GM21825 (cell line): ENCODE results near the gene POLD4.

ENCODE experiments used
- ATAC-seq: cut with Tn5 transposase; IDR thresholded peaks from one replicate; pipeline ENCODE4 v1.9.1; 2021; ENCODE audit warnings: mild to moderate bottlenecking, moderate library complexity; ENCODE audit not compliant: unreplicated experiment

The POLD4 gene

DNA sequence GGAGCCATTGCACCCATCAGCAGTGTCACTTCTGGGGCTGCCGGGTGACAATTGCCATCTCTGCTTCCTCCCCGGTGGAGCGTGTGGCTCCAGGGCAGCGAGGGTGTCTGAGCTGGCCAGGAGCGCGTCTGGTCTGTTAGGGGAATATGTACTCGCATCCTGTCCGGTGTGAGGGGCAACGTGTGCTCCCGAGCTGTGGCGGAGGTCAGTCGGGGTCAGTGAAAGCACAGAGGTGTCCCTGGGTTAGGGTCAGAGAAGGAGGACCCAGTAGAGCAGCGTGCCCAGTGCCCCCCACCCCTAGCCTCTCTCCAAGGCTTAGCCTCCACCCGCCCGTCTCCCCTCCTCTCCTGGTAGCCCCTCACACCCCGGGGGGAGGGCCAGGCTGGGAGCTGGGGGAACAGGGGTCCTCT is 18.6 kb upstream of the POLD4 start:
- no peak for ATAC-seq

DNA sequence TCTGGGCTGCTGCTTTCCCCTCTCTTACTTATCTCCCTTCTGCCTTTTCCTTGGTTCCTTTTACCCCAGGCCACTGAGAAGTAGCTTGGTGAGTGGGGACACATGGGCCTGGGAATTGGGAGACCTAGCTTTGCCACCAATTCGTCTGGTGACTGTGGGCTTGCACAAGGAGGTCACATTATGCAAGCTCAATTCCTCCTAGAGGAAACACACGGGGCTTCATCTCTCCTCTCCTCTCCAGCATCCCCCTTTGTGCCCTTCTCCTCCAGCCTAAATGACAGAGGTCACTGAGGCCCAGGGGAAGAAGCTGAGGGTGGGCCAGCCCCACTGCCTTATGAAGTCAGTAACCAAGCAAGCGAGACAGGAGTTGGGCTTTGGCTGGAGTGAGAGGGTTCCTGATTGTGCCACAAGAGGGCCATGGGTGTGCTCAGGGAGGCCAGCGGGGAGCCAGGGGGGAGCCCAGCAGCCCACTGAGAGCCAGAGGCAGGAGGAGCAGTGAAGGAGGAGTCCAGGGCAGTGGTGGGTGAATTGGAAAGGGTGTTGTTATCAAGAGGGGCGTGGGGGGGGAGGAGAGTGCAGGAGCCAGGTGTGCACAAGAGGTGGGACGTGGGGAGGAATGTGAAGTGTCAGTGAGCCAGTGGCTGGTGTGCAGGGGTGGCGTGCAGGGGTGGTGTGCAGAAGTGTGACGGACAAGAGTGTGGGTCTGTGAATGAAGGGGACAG is 18.0 kb upstream of the POLD4 start:
- ATAC-seq: no peak

DNA sequence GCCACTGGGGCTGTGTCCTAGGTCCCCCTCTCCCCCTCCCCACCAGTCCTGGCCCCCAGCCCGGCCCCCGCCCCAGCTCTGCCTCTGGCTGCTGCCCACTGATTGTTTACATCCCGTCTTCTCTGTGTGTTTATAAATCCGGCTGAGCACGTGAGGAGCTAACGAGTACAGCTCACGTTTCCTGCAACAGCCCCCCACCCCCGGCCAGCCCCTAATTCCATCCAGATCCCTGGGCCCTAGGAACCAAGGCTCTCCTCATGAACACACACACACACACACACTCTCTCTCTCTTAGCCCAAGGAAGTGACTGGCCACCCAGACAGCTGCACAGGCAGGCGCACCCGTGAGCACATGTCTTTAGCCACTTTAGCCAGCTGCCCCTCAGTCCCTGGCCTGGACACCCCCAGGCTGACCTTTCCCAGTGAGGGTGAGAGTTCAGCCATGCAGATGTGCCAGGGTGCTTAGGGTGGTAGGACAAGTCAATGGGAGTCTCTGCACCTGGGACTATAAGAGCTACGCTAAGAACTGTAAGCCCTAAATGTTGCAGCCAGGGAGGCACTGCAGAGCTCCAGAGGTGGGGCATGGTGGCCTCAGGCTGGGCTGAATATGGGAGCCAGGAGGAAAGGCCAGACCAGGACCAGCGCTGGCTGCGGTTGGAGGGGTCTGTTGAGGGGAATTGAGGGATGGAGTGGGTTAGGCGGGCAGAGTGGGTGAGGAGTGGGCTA is 17.2 kb upstream of the POLD4 start:
- no peak for ATAC-seq

DNA sequence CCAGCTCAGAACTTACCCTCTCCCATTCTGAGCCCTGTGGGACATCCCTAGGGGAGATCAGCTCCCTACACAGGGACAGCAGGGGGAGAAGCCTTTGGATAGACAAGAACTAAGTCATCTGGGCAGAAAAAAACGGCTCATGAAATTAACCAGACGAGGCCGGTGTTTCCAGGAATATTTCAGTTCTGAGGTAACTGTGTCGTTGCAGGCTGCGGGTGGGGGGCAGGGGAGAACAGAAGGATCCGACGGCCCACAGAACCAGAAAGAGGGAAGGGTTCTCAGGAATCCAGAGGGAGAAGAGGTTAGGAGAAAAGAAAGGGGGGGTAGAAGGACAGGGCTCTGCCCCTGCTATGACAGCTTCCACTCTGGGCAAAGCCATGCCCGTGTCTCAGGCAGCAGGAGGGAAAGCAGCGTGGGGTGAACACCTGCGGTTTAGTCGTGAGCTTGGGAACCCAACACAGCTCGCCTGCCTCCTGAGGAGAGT is 16.5 kb upstream of the POLD4 start:
- ATAC-seq: no peak

GRCh38 chr11:67369275-67369674 is 15.9 kb upstream of the POLD4 start:
- ATAC-seq: no peak

DNA sequence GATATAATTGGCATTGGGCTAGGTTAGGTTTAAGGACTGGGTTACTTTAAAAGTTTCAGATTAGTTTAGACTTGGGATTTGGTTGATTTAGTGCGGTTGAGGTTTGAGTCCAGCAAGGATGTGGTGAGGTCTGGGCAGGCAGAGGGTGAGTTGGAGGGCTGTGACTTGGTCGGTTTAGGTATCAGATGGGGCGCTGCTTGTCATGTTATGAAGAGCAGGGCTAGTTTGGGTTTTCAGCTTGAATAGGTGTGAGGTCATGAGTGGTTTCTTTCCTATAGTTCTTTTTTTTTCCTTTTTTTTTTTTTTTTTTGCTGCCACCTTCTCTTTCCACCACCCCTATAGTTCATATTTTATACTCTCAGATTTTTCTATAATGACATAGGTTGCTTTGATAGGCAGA is 15.3 kb upstream of the POLD4 start:
- ATAC-seq: no peak

DNA sequence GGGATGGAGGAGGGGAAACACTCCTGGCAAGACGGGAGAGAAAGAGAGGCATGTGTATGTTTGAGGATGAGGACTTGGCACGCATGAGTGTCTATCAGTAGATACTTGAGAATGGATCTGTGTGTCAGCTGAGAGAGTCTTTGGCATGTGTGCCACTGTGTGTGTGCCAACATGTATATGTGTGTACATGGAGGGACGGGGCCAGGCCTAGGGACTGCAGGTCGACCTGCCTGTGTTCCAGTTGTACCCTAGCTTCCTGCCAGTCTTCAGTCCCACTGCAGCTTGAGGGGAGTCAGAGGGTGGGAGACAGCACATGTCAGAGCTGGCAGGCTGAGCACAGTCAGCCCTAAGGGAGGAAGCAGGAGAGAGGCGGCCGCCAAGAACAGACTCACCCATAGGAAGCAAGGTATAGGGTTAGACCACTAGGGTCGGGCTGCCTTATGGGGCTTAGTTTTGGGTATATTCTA is 14.4 kb upstream of the POLD4 start:
- ATAC-seq: no peak

DNA sequence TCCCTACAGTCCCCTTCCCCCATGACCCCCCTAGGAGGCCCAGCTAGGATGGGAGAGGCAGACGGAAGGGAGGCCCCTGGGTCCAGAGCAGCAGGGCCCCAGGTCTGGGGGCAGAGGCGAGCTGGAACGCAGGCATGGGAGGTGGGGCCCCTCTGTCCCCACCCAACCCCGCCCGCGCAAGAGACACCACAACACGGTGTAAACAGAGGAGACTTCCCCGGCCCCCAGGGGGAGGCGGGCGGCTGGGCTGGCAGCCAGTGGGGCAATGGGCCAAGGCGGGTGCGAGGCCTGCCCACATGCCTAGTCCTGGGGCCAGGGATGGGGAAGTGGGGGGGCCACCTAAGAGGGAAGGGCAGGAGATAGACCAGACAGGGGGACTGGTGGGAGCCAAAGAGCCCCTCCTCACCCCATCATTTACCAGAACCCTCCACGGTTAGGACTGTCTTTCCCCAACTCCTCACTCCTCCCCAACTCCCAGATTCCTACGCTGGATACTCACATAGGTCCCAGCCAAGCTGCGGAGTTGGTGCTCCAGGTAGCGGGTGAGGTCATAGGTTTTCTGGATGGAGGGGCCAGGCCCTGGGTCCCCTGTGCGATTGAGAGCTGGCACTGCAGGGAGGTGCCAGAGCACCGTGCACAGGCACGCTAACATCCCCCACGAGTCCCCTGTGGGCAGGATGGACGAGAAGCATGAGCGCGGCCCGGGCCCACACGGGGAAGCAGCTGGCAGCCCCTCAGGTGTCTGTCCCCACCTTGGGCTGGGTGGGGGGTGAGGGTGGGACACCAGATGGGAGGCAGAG is 13.8 kb upstream of the POLD4 start:
- ATAC-seq: no peak

DNA sequence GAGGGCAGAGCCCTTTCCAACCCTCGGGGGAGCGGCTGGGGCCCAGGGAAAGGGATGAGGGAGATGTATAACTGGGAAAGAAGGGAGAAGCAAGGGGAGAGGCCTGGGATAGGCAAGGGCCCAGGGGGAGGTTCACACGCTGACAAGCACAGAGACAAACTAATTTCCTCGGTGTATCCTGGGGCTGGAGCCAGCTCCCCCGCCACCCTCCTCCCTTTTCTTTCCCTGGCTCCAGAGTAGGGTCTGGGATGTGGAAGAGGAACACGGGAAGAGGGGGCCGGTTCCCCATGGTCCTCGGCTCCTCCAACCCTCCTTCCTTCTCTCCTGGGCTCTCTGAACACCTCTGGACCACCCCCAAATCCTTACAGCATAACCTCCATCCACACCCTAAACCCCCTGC is 13.2 kb upstream of the POLD4 start:
- ATAC-seq: no peak

GRCh38 chr11:67365736-67366444 is 12.5 kb upstream of the POLD4 start:
- ATAC-seq: no peak

DNA sequence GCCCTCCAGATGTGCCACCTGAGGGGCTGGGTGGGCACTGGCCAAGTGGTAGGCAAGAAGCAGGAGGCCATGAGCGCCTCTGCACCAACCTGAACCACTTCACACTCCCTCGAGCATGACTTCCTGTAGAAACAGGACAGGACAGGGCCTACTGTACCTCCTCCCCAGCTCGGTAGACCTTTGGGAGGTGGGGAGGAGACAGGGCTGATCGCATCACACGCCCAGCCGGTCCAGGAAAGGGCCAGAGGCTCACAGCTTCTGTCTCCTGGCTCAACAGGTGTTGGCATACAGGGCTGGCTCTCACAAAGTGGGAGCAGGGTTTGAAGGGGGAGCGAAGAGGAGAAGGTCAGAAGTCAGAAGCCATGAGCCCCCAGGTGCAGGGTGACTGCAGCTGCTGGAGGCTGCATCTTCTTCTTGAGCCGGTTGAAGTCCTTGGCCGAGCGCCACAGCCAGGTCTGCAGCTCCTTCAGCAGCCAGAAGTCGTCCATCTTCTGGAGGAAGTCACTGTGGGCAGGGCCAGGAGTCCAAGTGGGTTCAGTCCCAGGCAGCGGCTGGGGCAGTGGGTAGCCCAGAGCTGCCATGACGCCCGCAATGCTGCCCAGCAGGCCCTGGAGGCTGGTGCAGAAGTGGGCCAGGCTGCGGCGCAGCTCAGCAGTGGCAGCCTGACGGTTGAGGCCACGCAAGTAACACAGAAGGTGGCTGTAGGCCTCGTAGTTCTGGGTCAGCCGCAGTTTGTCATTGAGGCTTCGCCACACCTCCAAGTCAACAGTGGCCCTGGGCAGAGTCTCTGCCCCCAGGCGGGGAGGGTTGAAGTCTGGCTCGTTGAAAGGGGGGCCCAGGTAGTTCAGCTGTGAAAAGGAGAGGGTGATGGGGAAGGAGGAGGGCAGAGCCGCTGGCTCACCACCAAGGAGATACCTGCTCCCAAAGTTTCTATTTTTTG is 11.7 kb upstream of the POLD4 start:
- no peak for ATAC-seq

DNA sequence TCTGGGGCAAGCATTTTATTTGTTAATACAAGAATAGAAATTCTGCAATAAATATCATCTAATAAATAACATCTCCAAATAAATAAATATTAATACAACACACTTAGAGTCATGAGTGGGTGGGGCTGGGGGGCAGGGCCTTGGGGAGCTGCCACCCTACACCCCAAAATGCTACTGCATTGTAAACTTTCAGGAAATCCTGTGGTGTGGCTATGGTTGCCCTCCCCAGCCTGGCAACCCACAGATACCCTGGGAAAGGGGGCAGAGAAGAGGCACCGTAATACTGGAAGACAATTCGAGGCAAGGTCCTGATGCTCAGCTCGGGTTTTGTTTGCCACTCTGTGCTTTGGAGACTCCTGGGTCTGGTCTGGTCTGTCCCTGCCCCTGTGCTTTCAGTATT is 10.8 kb upstream of the POLD4 start:
- no peak for ATAC-seq

GRCh38 chr11:67357831-67358670 is 4.7 kb upstream of the POLD4 start:
- no peak for ATAC-seq

DNA sequence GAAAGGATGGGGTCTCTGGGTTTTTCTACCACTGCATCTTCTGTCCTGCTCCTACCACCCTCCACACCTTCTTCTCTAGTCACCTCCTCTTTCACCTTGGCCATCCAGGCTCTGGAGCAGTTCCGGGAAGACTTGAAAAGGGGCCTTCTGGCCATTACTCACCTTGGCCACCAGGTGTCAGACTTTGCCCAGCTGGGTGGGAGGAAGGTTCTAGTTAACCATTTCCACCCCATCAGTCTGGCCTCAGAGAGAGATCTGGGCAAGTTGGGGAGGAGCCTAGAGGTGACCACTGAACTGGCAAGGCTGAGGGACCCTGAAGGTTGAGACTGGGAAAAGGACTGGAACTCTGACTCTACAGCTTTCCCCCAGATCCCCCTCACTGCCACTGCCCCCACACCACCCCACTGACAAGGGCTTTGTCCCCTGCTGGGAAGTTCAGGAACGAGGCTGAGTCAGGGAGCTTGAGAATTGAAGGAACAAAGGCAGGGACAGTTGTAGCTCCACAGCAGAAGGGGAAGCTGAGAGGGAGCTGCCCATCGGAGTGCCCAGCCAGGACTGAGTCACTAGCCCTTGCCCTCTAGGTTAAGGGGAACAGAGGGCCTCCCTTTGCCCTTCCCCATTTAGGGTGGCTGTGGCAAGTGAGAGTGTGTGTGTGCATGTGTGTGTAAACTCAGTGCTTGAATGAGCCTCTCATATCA is 3.7 kb upstream of the POLD4 start:
- no peak for ATAC-seq

DNA sequence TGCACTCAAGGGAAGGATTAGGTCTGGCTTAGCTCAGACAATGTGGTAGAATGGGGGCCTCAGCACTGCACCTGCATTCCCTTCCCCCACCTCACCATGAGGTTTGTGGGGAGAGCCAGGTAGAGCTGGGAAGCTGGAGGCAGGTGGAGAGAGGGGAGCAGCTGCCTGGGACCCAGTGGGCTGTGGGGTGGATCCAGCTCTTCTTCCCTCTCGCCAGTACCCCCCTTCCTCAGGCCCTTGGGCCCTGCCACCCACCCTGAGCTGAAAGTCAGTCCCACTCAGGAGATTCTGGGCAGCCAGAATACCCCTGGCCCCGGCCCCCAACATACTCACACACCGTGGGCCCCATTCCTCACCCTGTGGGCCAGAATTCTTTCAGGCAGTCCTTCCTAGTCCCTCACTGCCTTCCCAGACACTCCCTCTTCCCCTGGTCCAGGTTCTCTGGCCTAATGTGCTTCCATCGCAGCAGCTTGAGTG is 3.1 kb upstream of the POLD4 start:
- no peak for ATAC-seq

GRCh38 chr11:67355794-67356386 is 2.5 kb upstream of the POLD4 start:
- no peak for ATAC-seq

DNA sequence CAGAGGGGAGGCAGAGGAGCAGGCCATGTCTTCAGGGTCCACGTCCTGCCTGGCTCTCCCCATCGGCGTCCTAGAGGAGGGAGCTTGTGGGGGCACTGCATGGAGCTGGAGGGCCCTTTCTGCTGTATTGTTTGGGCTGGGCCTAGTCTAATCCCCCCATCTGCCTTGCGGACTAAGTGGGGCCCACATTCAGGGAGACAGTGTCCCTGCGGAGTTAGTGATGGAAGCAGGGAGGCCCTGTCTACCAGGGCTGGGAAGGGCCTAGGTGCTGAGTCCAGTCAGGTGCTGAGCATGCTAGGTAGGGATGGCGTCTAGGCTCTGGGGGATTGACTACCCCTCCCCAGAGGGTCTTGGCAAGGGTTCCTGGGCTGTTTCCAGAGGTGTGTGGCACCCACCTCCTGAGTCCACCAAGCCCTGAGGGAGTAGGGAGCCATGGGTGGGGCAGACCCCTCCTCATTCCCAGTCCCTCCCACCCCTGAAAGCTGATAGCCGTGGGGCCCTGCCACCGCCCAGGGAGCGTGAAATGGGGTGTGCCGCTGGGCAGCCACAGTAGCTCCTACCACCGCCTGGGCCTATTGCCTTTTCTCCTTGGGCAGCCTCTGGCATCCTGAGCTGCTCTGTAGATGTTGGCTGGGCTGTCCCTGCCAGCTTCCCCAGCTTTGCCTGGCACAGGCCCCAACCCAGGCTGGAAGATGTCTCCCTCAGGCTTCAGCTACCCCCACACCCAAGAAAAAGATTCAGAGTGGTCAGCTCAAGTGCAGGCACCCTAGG is 1.9 kb upstream of the POLD4 start:
- no peak for ATAC-seq
